ENCODE measurements around the gene CPPED1. TPM values are rescaled to one million over a fixed set of nuclear protein-coding genes. Genes with fewer than 3 reads are reported as not detected.

The CPPED1 gene
- total and polyA plus RNA-seq, 10 of the 15 experiments (the other 5 are each of a cell fraction or from before 2014, with no cell fraction given): 7.1 to 39.0 (median 16.0) TPM

- TF ChIP-seq POU2F2 (IDR thresholded peaks at IDR 0.05; ENCODE audit: borderline replicate concordance, low read depth, low read length) (peak; percentile 77; the same call in 2 of the 3 replicates), LARP7 (IDR thresholded peaks at IDR 0.05) (no peak), GATAD2B (conservative IDR thresholded peaks at IDR 0.05; ENCODE audit: low read depth) (peak; percentile 65; the same call in 1 of the 2 replicates), RELA (IDR thresholded peaks at IDR 0.05; ENCODE audit: borderline replicate concordance, partially characterized antibody) (no peak), NR2C1 (IDR thresholded peaks at IDR 0.05) (no peak), CUX1 (IDR thresholded peaks at IDR 0.05; ENCODE audit: insufficient replicate concordance, low read depth, low read length) (no peak), TCF12 (IDR thresholded peaks at IDR 0.05; ENCODE audit: low read depth, low read length) (peak; percentile 77), MEF2B (IDR thresholded peaks at IDR 0.05; ENCODE audit: partially characterized antibody, poor library complexity, severe bottlenecking) (peak; percentile 43), IRF3 (IDR thresholded peaks at IDR 0.05) (no peak), IKZF1 (conservative IDR thresholded peaks at IDR 0.05) (peak; percentile 96), KLF5 (IDR thresholded peaks at IDR 0.05; ENCODE audit: partially characterized antibody) (no peak), HCFC1 (IDR thresholded peaks at IDR 0.05; ENCODE audit: low read length) (no peak), HSF1 (IDR thresholded peaks at IDR 0.05; ENCODE audit: low read depth, low read length) (no peak), ETV6 (conservative IDR thresholded peaks at IDR 0.05 in 1 of 2, IDR thresholded peaks at IDR 0.05 in 1 of 2; ENCODE audit: borderline replicate concordance in 1 of 2, low read depth in 1 of 2) (peak in 1 of 2 experiments; percentile 97; a peak in 2 of 4 replicates), CBX5 (IDR thresholded peaks at IDR 0.05; ENCODE audit: low read depth) (0 out of 2 replicates have a peak, but pooled peaks have one; percentile 60), HDGF (IDR thresholded peaks at IDR 0.05) (no peak), BCL11A (IDR thresholded peaks at IDR 0.05; ENCODE audit: low read depth, low read length) (peak; percentile 98), MYB (IDR thresholded peaks at IDR 0.05; ENCODE audit: borderline replicate concordance, low read depth, low read length) (no peak), PBX3 (IDR thresholded peaks at IDR 0.05; ENCODE audit: insufficient replicate concordance, low read depth, low read length) (no peak), CHD1 (IDR thresholded peaks at IDR 0.05; ENCODE audit: low read depth, low read length) (no peak), CBFB (IDR thresholded peaks at IDR 0.05; ENCODE audit: low read depth) (peak; percentile 88), MYC (IDR thresholded peaks at IDR 0.05; ENCODE audit: insufficient read depth, insufficient read length, insufficient replicate concordance, low read length, severe bottlenecking) (no peak)
These were observed 2.1 kb downstream of the CPPED1 start (continued) for GRCh38 chr16:12801511-12802042.
